ENCODE data around the gene RPP25L. TPM values are rescaled to one million over a fixed set of nuclear protein-coding genes. Genes with fewer than 3 reads are reported as not detected.

RPP25L gene
- total RNA-seq, 2 donors from 2014 or later: 29.9 to 49.2 TPM

GRCh38 chr9:34654323-34655051 is 42.6 kb upstream of the RPP25L start:
- H3K4me1 ChIP-seq: peaks cover 0 to 59% of the 10 kb centered on the region in 2 donors
- no peaks in the 10 kb centered on the region for H3K9me3 ChIP-seq
- no peak overlapping the region for H3K4me3 ChIP-seq
- peak; percentile 74 for DNase-seq (ENCODE audit: low spot score)
- H3K27ac ChIP-seq: peak overlapping the region; percentile 85 to 93
- no peaks in the 10 kb centered on the region for H3K27me3 ChIP-seq
- TF ChIP-seq CTCF (IDR thresholded peaks at IDR 0.05): no peak
- H3K36me3 ChIP-seq: peaks cover 7% of the 10 kb centered on the region

- TF ChIP-seq CTCF (IDR thresholded peaks at IDR 0.05): no peak
- DNase-seq (ENCODE audit: low spot score): no peak
- Histone ChIP-seq H3K4me3 (peak overlapping the region; percentile 29 to 52), H3K27ac (peak overlapping the region; percentile 85 to 93), H3K4me1 (peaks cover 0 to 68% of the 10 kb centered on the region in 2 donors), H3K36me3 (peaks cover 18% of the 10 kb centered on the region), H3K27me3 (no peaks in the 10 kb centered on the region), H3K9me3 (no peaks in the 10 kb centered on the region)
These were observed 41.5 kb upstream of the RPP25L start for GRCh38 chr9:34653151-34654072.

- no peak for TF ChIP-seq CTCF (IDR thresholded peaks at IDR 0.05)
- Histone ChIP-seq H3K36me3 (peaks cover 20% of the 10 kb centered on the region), H3K4me1 (peaks cover 0 to 76% of the 10 kb centered on the region in 2 donors), H3K4me3 (peak overlapping the region; percentile 29 to 52), H3K27me3 (no peaks in the 10 kb centered on the region), H3K9me3 (no peaks in the 10 kb centered on the region), H3K27ac (peak overlapping the region; percentile 85 to 93)
- DNase-seq (ENCODE audit: low spot score): no peak
These were observed 40.7 kb upstream of the RPP25L start for GRCh38 chr9:34652602-34653000.

- H3K27ac ChIP-seq: peak within 1 kb of the TSS; percentile 85 to 93
- peaks cover 20% of the 10 kb centered on the region for H3K36me3 ChIP-seq
- peak within 1 kb of the TSS; percentile 29 to 52 for H3K4me3 ChIP-seq
- H3K9me3 ChIP-seq: no peaks in the 10 kb centered on the region
- H3K4me1 ChIP-seq: peaks cover 0 to 82% of the 10 kb centered on the region in 2 donors
- H3K27me3 ChIP-seq: no peaks in the 10 kb centered on the region
- peak; percentile 95 for DNase-seq (ENCODE audit: low spot score)
- TF ChIP-seq CTCF (IDR thresholded peaks at IDR 0.05): no peak
These were observed 40.1 kb upstream of the RPP25L start, which contains the start of gene IL11RA for GRCh38 chr9:34651876-34652601. Gene IL11RA, plus strand, starts transcription at chr9:34652185. Its CDS starts 3,033 bp downstream, at chr9:34655218.

GRCh38 chr9:34651321-34651720 is 39.4 kb upstream of the RPP25L start:
- Histone ChIP-seq H3K9me3 (no peaks in the 10 kb centered on the region), H3K4me3 (peak overlapping the region; percentile 29 to 52), H3K4me1 (peaks cover 0 to 78% of the 10 kb centered on the region in 2 donors), H3K27me3 (no peaks in the 10 kb centered on the region), H3K27ac (peak overlapping the region; percentile 85 to 93), H3K36me3 (peaks cover 20% of the 10 kb centered on the region)
- TF ChIP-seq CTCF (IDR thresholded peaks at IDR 0.05): no peak
- DNase-seq (ENCODE audit: low spot score): no peak
